Diencephalon (tissue), 1 donor: ENCODE data around the gene MYH11. TPM values are rescaled to one million over a fixed set of nuclear protein-coding genes. Genes with fewer than 3 reads are reported as not detected.

Experiments
- small RNA-seq: library from RNA; depleted of rRNA; stranded (forward); fragments of <200 nt; gene quantifications from one replicate; pipeline ENCODE3, GENCODE V24; 2014
- total RNA-seq: library from RNA; depleted of rRNA; stranded (reverse); fragments of >200 nt; gene quantifications from one replicate; pipeline ENCODE4 v1.2.3, GENCODE V29; 2014

The MYH11 gene
- 0.23 TPM for total RNA-seq

GRCh38 chr16:15856901-15857698 lies at the start of gene MYH11:
MYH11 (minus strand) TSS chr16:15857028; CDS start chr16:15838252, 18,776 bp downstream.

GRCh38 chr16:15888072-15888976 lies 31.5 kb upstream of the MYH11 start, which contains the start of gene CEP20:
CEP20 (minus strand) TSS chr16:15888603; CDS start chr16:15888585, 18 bp downstream.

Small RNA genes within 50 kb of the gene (small RNA-seq; reads per million reads assigned to genes)
- not detected for gene RNU6-213P

Other genes starting within 250 kb of the MYH11 start
- 28.1 TPM for gene MARF1, start 213.9 kb downstream of the MYH11 start, total RNA-seq
- 10.6 TPM for gene NDE1, start 206.8 kb downstream of the MYH11 start, total RNA-seq
- 31.4 TPM for gene CEP20, start 31.6 kb upstream of the MYH11 start, total RNA-seq
- gene ABCC1, start 92.6 kb upstream of the MYH11 start, total RNA-seq, result 11.1 TPM